Caco-2 (cell line): ENCODE data around the gene ALOX5. TPM values are rescaled to one million over a fixed set of nuclear protein-coding genes. Genes with fewer than 3 reads are reported as not detected.

Source experiments
- BruUV-seq: library from RNA; stranded (reverse); fragments of 400-500 nt; replicated peaks from 2 replicates; lab custom pipeline; 2021; lab: Mats Ljungman, UMichigan
- CTCF ChIA-PET: fragments of 300-600 bp; sonication (Branson Sonifier 250); formaldehyde crosslinking; loops from one replicate; lab custom pipeline; 2022; ENCODE audit warnings: antibody characterized with exemption; lab: Charles Lee
- POLR2A ChIA-PET: fragments of 300-600 bp; sonication (Branson Sonifier 250); formaldehyde crosslinking; loops from one replicate; lab custom pipeline; 2022; ENCODE audit warnings: antibody characterized with exemption; lab: Charles Lee
- DNase-seq, 2 experiments: peaks; one replicate each; pipeline versions ENCODE4 v3.0.0 to v3.0.0-alpha.2; 2020 to 2022
- H3K27me3 ChIP-seq: replicated peaks from 2 replicates; pipeline ENCODE4 v1.6.0; 2011; ENCODE audit warnings: low read length; ENCODE audit not compliant: control insufficient read depth, insufficient read depth
- H3K36me3 ChIP-seq: 2 replicates; pipeline ENCODE4 v1.5.1; 2011; ENCODE audit warnings: low read length; ENCODE audit not compliant: control insufficient read depth, insufficient read depth
- H3K4me1 ChIP-seq: fragments of 250-450 bp; sonication (Bioruptor Pico); 2 replicates; pipeline ENCODE4 v1.5.1; 2020; ENCODE audit warnings: mild to moderate bottlenecking
- H3K4me3 ChIP-seq: 2 replicates; pipeline ENCODE4 v1.5.1; 2011; ENCODE audit warnings: low read depth, mild to moderate bottlenecking, control low read depth, low read length
- H3K9me3 ChIP-seq: fragments of 250-450 bp; sonication (Bioruptor Pico); 2 replicates; pipeline ENCODE4 v1.5.1; 2020; ENCODE audit warnings: mild to moderate bottlenecking, moderate library complexity
- H3K27ac Mint-ChIP-seq: one replicate; pipeline ENCODE4 v1.8.0; 2022; ENCODE audit warnings: mixed read lengths; ENCODE audit not compliant: unreplicated experiment
- H3K27me3 Mint-ChIP-seq: one replicate; pipeline ENCODE4 v1.8.0; 2022; ENCODE audit warnings: mixed read lengths; ENCODE audit not compliant: insufficient read depth, unreplicated experiment
- H3K36me3 Mint-ChIP-seq: one replicate; pipeline ENCODE4 v1.8.0; 2022; ENCODE audit warnings: mild to moderate bottlenecking, mixed read lengths; ENCODE audit not compliant: insufficient read depth, unreplicated experiment
- H3K4me1 Mint-ChIP-seq: one replicate; pipeline ENCODE4 v1.8.0; 2022; ENCODE audit warnings: low read depth, mixed read lengths; ENCODE audit not compliant: unreplicated experiment
- H3K4me3 Mint-ChIP-seq: one replicate; pipeline ENCODE4 v1.8.0; 2022; ENCODE audit warnings: mild to moderate bottlenecking, moderate library complexity, mixed read lengths; ENCODE audit not compliant: unreplicated experiment
- H3K9me3 Mint-ChIP-seq: one replicate; pipeline ENCODE4 v1.8.0; 2022; ENCODE audit warnings: mixed read lengths; ENCODE audit not compliant: unreplicated experiment
- intact Hi-C: fragments of 100-400 bp; cut with micrococcal nuclease; formaldehyde crosslinking; loops from one replicate; pipeline ENCODE4 v1.10.0; 2022; ENCODE audit not compliant: unreplicated experiment
- total RNA-seq: library from RNA; stranded (reverse); gene quantifications from 2 replicates; pipeline ENCODE4 v1.2.3, GENCODE V29; 2022
- TF ChIP-seq, protein P1 (sequence below), 2 experiments: fragments of 200-600 bp in 1 of 2; IDR thresholded peaks; 1 replicate in 1 of 2; 2 replicates in 1 of 2; pipeline versions ENCODE4 v1.5.1 to v1.8.0; 2011 to 2022; ENCODE audit warnings: antibody characterized with exemption in 1 of 2, control low read depth in 1 of 2, inconsistent platforms in 1 of 2, low read depth in 1 of 2, low read length in 1 of 2, mild to moderate bottlenecking in 1 of 2, moderate library complexity in 1 of 2; ENCODE audit not compliant: insufficient read depth in 1 of 2, severe bottlenecking in 1 of 2, unreplicated experiment in 1 of 2

The ALOX5 gene
- total RNA-seq, 1 experiment from 2014 or later = not detected

DNA sequence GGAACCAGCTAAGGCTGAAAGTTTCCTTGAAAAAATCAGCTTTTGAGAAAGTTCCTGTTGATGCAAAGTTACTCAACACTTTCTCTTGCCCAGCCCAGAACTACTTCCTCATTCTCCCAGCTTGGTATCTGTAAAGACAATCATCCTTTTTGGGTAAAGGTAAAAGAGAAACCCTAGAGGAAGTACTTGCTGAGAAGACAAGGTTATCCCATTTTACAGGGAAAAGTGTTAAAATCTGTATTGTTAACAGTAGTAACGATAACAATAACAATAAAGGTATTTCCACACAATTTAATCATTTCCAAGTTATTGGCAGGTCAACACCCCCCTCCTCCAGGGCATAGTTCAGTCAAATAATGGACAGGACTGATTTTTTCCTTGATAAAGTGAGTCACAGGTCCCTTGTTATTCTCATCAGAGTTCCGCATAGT, 2.4 kb downstream of the ALOX5 start:
- H3K27me3 ChIP-seq = peaks cover 13% of the 10 kb centered on the region
- CTCF ChIA-PET = no interaction called here

DNA sequence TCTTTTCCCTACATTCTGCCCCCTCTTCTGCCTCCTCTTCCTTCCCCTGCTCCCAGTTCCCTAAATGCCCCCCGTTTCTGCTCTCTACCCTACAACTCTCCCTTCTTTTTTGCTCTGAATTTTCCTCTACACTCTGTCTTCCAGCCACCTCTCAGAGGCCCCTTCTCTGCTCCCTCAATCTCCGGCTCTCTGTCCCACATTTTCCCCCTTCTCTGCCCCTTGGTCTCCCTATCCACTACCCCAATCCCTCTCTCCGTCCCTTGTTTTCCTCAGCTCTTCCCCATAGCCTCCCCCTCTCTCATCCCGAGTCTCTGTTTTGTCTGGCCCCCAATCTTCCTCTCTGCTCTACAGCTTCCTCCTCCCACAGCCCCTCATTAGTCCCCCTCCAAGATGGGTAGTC, 3.3 kb downstream of the ALOX5 start:
- no peaks in the 10 kb centered on the region for H3K4me1 Mint-ChIP-seq
- Histone ChIP-seq H3K36me3 (no peaks in the 10 kb centered on the region), H3K4me3 (no peak overlapping the region), H3K9me3 (no peaks in the 10 kb centered on the region), H3K27me3 (peaks cover 13% of the 10 kb centered on the region), H3K4me1 (peaks cover 9% of the 10 kb centered on the region)
- peaks cover 24% of the 10 kb centered on the region for H3K27me3 Mint-ChIP-seq
- no peaks in the 10 kb centered on the region for H3K36me3 Mint-ChIP-seq
- H3K27ac Mint-ChIP-seq = no peak overlapping the region
- ChIA-PET POLR2A (no interaction called here), CTCF (no interaction called here)
- TF ChIP-seq, protein P1, sequence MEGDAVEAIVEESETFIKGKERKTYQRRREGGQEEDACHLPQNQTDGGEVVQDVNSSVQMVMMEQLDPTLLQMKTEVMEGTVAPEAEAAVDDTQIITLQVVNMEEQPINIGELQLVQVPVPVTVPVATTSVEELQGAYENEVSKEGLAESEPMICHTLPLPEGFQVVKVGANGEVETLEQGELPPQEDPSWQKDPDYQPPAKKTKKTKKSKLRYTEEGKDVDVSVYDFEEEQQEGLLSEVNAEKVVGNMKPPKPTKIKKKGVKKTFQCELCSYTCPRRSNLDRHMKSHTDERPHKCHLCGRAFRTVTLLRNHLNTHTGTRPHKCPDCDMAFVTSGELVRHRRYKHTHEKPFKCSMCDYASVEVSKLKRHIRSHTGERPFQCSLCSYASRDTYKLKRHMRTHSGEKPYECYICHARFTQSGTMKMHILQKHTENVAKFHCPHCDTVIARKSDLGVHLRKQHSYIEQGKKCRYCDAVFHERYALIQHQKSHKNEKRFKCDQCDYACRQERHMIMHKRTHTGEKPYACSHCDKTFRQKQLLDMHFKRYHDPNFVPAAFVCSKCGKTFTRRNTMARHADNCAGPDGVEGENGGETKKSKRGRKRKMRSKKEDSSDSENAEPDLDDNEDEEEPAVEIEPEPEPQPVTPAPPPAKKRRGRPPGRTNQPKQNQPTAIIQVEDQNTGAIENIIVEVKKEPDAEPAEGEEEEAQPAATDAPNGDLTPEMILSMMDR (IDR thresholded peaks at IDR 0.05; ENCODE audit: insufficient read depth in 1 of 2, low read depth in 1 of 2, low read length in 1 of 2, severe bottlenecking in 1 of 2, unreplicated experiment in 1 of 2) = no peak
- intact Hi-C loops = loop anchor here (10.0 kb wide), 1 partner anchor 373 kb away; the partner anchor contains the start of gene ZNF22
- no peak overlapping the region for H3K4me3 Mint-ChIP-seq
- no peaks in the 10 kb centered on the region for H3K9me3 Mint-ChIP-seq
- no peak for DNase-seq
- BruUV-seq = no TSS peak

More for the DNA sequence above, 2.4 kb downstream of the ALOX5 start:
- no peaks in the 10 kb centered on the region for H3K36me3 Mint-ChIP-seq
- intact Hi-C loops = loop anchor here (10.0 kb wide), 1 partner anchor 372 kb away; the partner anchor contains the start of gene ZNF22
- peaks cover 9% of the 10 kb centered on the region for H3K4me1 ChIP-seq
- DNase-seq = no peak
- no peaks in the 10 kb centered on the region for H3K36me3 ChIP-seq
- no peaks in the 10 kb centered on the region for H3K9me3 Mint-ChIP-seq
- BruUV-seq = no TSS peak
- POLR2A ChIA-PET = no interaction called here
- no peak overlapping the region for H3K4me3 Mint-ChIP-seq
- peaks cover 30% of the 10 kb centered on the region for H3K27me3 Mint-ChIP-seq
- H3K9me3 ChIP-seq = no peaks in the 10 kb centered on the region
- TF ChIP-seq, protein P1 (IDR thresholded peaks at IDR 0.05; ENCODE audit: insufficient read depth in 1 of 2, low read depth in 1 of 2, low read length in 1 of 2, severe bottlenecking in 1 of 2, unreplicated experiment in 1 of 2) = no peak
- H3K4me3 ChIP-seq = no peak overlapping the region
- H3K27ac Mint-ChIP-seq = no peak overlapping the region
- no peaks in the 10 kb centered on the region for H3K4me1 Mint-ChIP-seq

DNA sequence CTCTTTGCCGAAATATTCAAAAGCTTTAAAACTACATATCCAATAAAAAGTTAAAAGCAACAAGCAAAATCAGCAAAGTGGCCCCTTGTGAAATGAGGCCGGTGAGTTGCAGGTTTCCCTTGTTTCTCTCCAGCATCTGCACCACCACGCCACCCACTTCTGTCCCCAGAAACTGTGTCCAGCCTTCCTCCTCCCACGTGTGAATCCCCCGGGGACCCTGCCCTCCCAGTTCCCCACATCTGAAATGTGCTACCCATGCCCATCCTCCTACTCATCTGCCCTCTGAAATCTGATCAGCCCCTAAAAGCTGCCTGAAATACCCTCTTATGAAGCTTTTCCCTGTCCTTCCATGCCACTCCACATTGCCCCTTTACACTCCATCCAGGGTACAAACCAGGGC, 3.8 kb downstream of the ALOX5 start:
- POLR2A ChIA-PET = no interaction called here
- Histone ChIP-seq H3K27me3 (peaks cover 13% of the 10 kb centered on the region), H3K9me3 (no peaks in the 10 kb centered on the region), H3K4me3 (no peak overlapping the region), H3K36me3 (no peaks in the 10 kb centered on the region), H3K4me1 (peaks cover 9% of the 10 kb centered on the region)
- Mint-ChIP-seq H3K4me3 (no peak overlapping the region), H3K36me3 (no peaks in the 10 kb centered on the region), H3K9me3 (no peaks in the 10 kb centered on the region), H3K27me3 (peaks cover 24% of the 10 kb centered on the region), H3K27ac (no peak overlapping the region), H3K4me1 (no peaks in the 10 kb centered on the region)
- TF ChIP-seq, protein P1 (IDR thresholded peaks at IDR 0.05; ENCODE audit: insufficient read depth in 1 of 2, low read depth in 1 of 2, low read length in 1 of 2, severe bottlenecking in 1 of 2, unreplicated experiment in 1 of 2) = no peak
- CTCF ChIA-PET = interaction anchor here (1.6 kb wide), 1 partner anchor 128 kb away, joined by 5 read pairs; no protein-coding TSS in a partner anchor
- no TSS peak for BruUV-seq
- intact Hi-C loops = loop anchor here (10.0 kb wide), 1 partner anchor 373 kb away; the partner anchor contains the start of gene ZNF22
- DNase-seq = no peak
